DOHH2 (cell line): ENCODE measurements around the gene TLCD5.

Experiments
- H3F3A ChIP-seq: fragments of 200-600 bp; sonication (generic), shearing (Covaris generic); 2 replicates; pipeline ENCODE4 v1.6.0; 2016; ENCODE audit warnings: antibody characterized with exemption, mild to moderate bottlenecking; ENCODE audit not compliant: control insufficient read depth, insufficient read depth
- H3K27ac ChIP-seq: fragments of 200-600 bp; sonication (generic); 2 replicates; pipeline ENCODE4 v1.5.1; 2014; ENCODE audit warnings: low read depth, mild to moderate bottlenecking, low read length, moderate library complexity
- H3K27me3 ChIP-seq: fragments of 200-600 bp; sonication (generic); 2 replicates; pipeline ENCODE4 v1.6.1; 2014; ENCODE audit warnings: mild to moderate bottlenecking, low read length, mixed read lengths; ENCODE audit not compliant: control insufficient read depth
- H3K36me3 ChIP-seq: fragments of 200-600 bp; sonication (generic); 2 replicates; pipeline ENCODE4 v1.6.1; 2014; ENCODE audit warnings: mild to moderate bottlenecking, low read length, moderate library complexity, mixed read lengths; ENCODE audit not compliant: control insufficient read depth
- H3K4me1 ChIP-seq: fragments of 200-600 bp; sonication (generic); 2 replicates; pipeline ENCODE4 v1.6.1; 2014; ENCODE audit warnings: mild to moderate bottlenecking, low read length, mixed read lengths; ENCODE audit not compliant: control insufficient read depth
- H3K4me2 ChIP-seq: fragments of 200-600 bp; sonication (generic); 2 replicates; pipeline ENCODE4 v1.6.0; 2014; ENCODE audit warnings: mild to moderate bottlenecking, low read length, moderate library complexity
- H3K4me3 ChIP-seq: fragments of 200-600 bp; sonication (generic); 2 replicates; pipeline ENCODE4 v1.5.1; 2014; ENCODE audit warnings: mild to moderate bottlenecking, low read length, mixed read lengths
- H3K79me2 ChIP-seq: fragments of 200-600 bp; sonication (generic); 2 replicates; pipeline ENCODE4 v1.6.1; 2014; ENCODE audit warnings: mild to moderate bottlenecking, low read length, mixed read lengths; ENCODE audit not compliant: control insufficient read depth
- H3K9me2 ChIP-seq: fragments of 200-600 bp; sonication (generic); replicated peaks from 2 replicates; pipeline ENCODE4 v1.6.1; 2014; ENCODE audit warnings: mild to moderate bottlenecking, low read length, mixed read lengths; ENCODE audit not compliant: control insufficient read depth
- H3K9me3 ChIP-seq: fragments of 200-600 bp; sonication (generic); 2 replicates; pipeline ENCODE4 v1.6.1; 2014; ENCODE audit warnings: antibody characterized with exemption, low read length, mixed read lengths; ENCODE audit not compliant: control insufficient read depth, insufficient read depth
- H4K20me1 ChIP-seq: fragments of 200-600 bp; sonication (generic); 2 replicates; pipeline ENCODE4 v1.6.0; 2014; ENCODE audit warnings: low read depth, mild to moderate bottlenecking, antibody characterized with exemption, low read length, moderate library complexity; ENCODE audit not compliant: control insufficient read depth, insufficient read depth
- EZH2phosphoT487 ChIP-seq: fragments of 200-600 bp; sonication (generic); IDR thresholded peaks from 2 replicates; pipeline ENCODE4 v1.6.1; 2017; ENCODE audit warnings: borderline replicate concordance, mild to moderate bottlenecking, antibody characterized with exemption, low read length, moderate library complexity, mixed read lengths
- TF ChIP-seq, protein P1 (sequence below): fragments of 200-600 bp; sonication (generic); IDR thresholded peaks from one replicate; pipeline ENCODE4 v1.5.1; 2014; ENCODE audit warnings: antibody characterized with exemption, mild to moderate bottlenecking, low read depth, low read length; ENCODE audit not compliant: poor library complexity, severe bottlenecking

Gene TLCD5

DNA sequence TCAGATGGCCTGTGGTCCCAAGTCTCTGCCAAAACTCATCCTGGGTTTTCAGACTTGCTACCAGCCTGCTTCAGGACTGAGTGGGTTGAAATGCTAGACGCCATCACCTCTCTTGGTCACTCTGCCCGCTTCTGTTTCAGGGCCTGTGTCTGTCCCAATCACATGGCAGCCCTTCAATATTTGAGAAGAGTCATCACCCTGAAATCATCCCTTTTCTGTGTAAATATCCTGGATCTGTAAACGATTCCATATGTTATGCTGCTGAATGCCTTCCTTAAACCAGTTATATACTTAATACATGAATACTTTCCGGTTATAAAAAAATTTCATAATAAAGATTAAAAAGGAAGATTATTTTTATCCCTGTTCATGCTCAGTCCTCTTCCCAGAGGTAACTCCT is 39.8 kb upstream of the TLCD5 start:
- no peaks in the 10 kb centered on the region for H3K9me3 ChIP-seq
- TF ChIP-seq, protein P1, sequence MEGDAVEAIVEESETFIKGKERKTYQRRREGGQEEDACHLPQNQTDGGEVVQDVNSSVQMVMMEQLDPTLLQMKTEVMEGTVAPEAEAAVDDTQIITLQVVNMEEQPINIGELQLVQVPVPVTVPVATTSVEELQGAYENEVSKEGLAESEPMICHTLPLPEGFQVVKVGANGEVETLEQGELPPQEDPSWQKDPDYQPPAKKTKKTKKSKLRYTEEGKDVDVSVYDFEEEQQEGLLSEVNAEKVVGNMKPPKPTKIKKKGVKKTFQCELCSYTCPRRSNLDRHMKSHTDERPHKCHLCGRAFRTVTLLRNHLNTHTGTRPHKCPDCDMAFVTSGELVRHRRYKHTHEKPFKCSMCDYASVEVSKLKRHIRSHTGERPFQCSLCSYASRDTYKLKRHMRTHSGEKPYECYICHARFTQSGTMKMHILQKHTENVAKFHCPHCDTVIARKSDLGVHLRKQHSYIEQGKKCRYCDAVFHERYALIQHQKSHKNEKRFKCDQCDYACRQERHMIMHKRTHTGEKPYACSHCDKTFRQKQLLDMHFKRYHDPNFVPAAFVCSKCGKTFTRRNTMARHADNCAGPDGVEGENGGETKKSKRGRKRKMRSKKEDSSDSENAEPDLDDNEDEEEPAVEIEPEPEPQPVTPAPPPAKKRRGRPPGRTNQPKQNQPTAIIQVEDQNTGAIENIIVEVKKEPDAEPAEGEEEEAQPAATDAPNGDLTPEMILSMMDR, result no peak
- H3K4me2 ChIP-seq, result no peak overlapping the region
- H3K4me1 ChIP-seq, result peaks cover 8% of the 10 kb centered on the region
- H3K27ac ChIP-seq, result no peak overlapping the region
- H3K79me2 ChIP-seq, result no peaks in the 10 kb centered on the region
- H4K20me1 ChIP-seq, result no peaks in the 10 kb centered on the region
- H3F3A ChIP-seq, result no peaks in the 10 kb centered on the region
- no peak overlapping the region for H3K4me3 ChIP-seq
- no peaks in the 10 kb centered on the region for H3K9me2 ChIP-seq
- H3K36me3 ChIP-seq, result no peaks in the 10 kb centered on the region
- H3K27me3 ChIP-seq, result peaks cover 7% of the 10 kb centered on the region

DNA sequence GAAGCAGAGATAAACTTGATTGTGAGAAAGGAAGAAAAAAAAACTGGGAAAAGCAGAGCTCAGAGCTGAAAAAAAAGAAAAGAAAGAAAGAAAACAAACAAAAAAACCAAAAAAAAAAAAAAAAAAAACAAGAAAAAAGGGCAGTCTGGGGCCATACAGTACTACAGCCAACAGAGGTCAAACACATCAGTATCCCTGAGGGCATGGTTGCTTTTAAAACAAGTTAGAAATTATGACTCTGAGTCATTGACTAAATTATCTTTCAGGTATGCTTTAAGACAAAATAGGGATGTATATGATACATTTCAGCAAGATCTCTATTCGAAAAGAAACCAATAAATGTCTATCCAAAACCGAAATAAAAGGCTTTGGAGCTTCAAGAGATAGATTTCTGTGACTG is 37.1 kb upstream of the TLCD5 start:
- Histone ChIP-seq H3K4me3 (no peak overlapping the region), H3F3A (no peaks in the 10 kb centered on the region), H3K9me2 (no peaks in the 10 kb centered on the region), H3K27ac (no peak overlapping the region), H3K36me3 (no peaks in the 10 kb centered on the region), H3K79me2 (no peaks in the 10 kb centered on the region), H3K4me1 (peaks cover 8% of the 10 kb centered on the region), H3K27me3 (peaks cover 14% of the 10 kb centered on the region), H4K20me1 (no peaks in the 10 kb centered on the region), H3K4me2 (no peak overlapping the region), H3K9me3 (no peaks in the 10 kb centered on the region)
- TF ChIP-seq EZH2phosphoT487, result no peak
- TF ChIP-seq, protein P1, result no peak

GRCh38 chr11:120289426-120289825 is 35.7 kb upstream of the TLCD5 start:
- Histone ChIP-seq H4K20me1 (no peaks in the 10 kb centered on the region), H3K9me3 (no peaks in the 10 kb centered on the region), H3K4me3 (peak overlapping the region; percentile 35), H3K9me2 (no peaks in the 10 kb centered on the region), H3K27ac (no peak overlapping the region), H3K27me3 (peaks cover 18% of the 10 kb centered on the region), H3K4me2 (peak overlapping the region; percentile 26), H3K4me1 (peaks cover 8% of the 10 kb centered on the region), H3K79me2 (no peaks in the 10 kb centered on the region), H3K36me3 (no peaks in the 10 kb centered on the region), H3F3A (no peaks in the 10 kb centered on the region)
- TF ChIP-seq EZH2phosphoT487, result no peak
- TF ChIP-seq, protein P1, result no peak

DNA sequence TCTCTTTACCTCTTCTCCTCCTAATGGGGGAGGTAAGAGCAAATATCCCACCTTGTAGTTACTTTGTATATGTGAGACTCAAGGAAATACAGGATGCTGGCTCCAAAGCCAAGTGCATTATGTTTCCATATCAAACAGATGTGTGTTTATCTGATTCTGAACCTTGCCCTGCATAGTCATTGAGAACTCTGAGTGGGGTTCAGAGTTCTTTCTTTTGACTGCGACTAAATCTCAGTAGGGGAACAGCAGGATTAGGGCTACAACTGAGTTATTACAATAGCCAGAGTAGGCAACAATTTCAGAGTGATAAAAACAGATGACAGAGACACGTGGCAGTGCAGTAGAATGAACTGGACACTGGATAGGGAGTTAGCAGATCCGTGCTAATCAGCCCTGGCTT is 34.1 kb upstream of the TLCD5 start:
- no peaks in the 10 kb centered on the region for H3F3A ChIP-seq
- no peaks in the 10 kb centered on the region for H3K79me2 ChIP-seq
- H3K36me3 ChIP-seq, result no peaks in the 10 kb centered on the region
- peaks cover 8% of the 10 kb centered on the region for H3K4me1 ChIP-seq
- TF ChIP-seq EZH2phosphoT487, result no peak
- TF ChIP-seq, protein P1, result no peak
- H3K9me3 ChIP-seq, result no peaks in the 10 kb centered on the region
- H3K4me3 ChIP-seq, result no peak overlapping the region
- H3K9me2 ChIP-seq, result no peaks in the 10 kb centered on the region
- H3K27me3 ChIP-seq, result peaks cover 18% of the 10 kb centered on the region
- no peak overlapping the region for H3K4me2 ChIP-seq
- no peak overlapping the region for H3K27ac ChIP-seq
- no peaks in the 10 kb centered on the region for H4K20me1 ChIP-seq
